ENCODE results near the gene REEP1.

DNA sequence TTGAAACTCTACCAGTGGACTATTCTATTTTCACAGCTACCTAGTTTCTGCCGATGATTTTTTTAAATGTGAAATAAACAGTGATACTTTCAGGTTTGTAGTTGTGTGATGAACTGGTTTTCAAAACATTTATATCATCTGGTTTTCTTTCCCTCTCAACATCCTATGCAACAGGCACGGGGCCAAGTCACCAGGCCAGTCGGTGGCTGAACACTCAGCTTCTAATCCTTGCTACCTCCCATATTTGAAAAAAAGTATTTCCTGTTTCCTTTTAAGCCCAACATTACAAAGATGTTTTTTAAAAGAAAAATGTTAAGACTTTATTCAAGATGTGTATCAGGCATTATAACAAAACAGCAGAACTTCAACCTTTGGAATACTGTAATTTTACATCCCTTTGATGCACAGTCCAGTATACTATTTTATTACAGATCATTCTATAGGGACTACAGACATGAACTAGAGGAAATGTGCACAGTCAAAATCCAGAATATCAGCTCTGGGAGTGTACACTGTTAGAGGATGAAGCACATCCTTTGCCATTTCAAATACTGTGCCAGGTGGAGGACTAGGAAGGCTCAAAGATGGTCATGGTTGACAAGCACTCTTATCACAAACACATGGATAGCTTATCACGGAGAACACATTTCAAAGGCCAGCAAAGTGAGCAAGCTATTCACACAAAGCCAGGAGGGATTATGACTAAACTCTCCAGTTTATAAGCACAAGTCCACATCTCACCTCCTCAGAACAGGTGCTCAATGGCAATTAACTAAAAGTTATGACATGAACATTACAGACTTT, 123.5 kb downstream of the REEP1 start:
- TF ChIP-seq POLR2A (IDR thresholded peaks at IDR 0.05) = no peak
- TF ChIP-seq, protein P1, sequence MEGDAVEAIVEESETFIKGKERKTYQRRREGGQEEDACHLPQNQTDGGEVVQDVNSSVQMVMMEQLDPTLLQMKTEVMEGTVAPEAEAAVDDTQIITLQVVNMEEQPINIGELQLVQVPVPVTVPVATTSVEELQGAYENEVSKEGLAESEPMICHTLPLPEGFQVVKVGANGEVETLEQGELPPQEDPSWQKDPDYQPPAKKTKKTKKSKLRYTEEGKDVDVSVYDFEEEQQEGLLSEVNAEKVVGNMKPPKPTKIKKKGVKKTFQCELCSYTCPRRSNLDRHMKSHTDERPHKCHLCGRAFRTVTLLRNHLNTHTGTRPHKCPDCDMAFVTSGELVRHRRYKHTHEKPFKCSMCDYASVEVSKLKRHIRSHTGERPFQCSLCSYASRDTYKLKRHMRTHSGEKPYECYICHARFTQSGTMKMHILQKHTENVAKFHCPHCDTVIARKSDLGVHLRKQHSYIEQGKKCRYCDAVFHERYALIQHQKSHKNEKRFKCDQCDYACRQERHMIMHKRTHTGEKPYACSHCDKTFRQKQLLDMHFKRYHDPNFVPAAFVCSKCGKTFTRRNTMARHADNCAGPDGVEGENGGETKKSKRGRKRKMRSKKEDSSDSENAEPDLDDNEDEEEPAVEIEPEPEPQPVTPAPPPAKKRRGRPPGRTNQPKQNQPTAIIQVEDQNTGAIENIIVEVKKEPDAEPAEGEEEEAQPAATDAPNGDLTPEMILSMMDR (IDR thresholded peaks at IDR 0.05) = no peak
